Duodenal mucosa (tissue), 2 donors: ENCODE data around the gene KRT76.

ENCODE experiments used
- H3K27ac ChIP-seq: one replicate; pipeline ENCODE4 v1.7.0; 2013; ENCODE audit warnings: low read depth, low read length
- H3K27me3 ChIP-seq, 2 donors: one replicate each; pipeline ENCODE4 v1.7.0; 2013; ENCODE audit warnings: low read length in 2 of 2, control low read depth in 1 of 2; ENCODE audit not compliant: insufficient read depth in 2 of 2, control insufficient read depth in 1 of 2
- H3K36me3 ChIP-seq, 2 donors: one replicate each; pipeline ENCODE4 v1.7.0; 2013; ENCODE audit warnings: low read length in 2 of 2, control low read depth in 1 of 2; ENCODE audit not compliant: insufficient read depth in 2 of 2, control insufficient read depth in 1 of 2
- H3K4me1 ChIP-seq, 2 donors: one replicate each; pipeline ENCODE4 v1.7.0; 2013; ENCODE audit warnings: low read length in 2 of 2, control low read depth in 1 of 2; ENCODE audit not compliant: insufficient read depth in 2 of 2, control insufficient read depth in 1 of 2
- H3K4me3 ChIP-seq, 2 donors: one replicate each; pipeline ENCODE4 v1.7.0; 2013; ENCODE audit warnings: low read length in 2 of 2, low read depth in 1 of 2
- H3K9ac ChIP-seq, 2 donors: one replicate each; pipeline ENCODE4 v1.7.0; 2013; ENCODE audit warnings: low read length in 2 of 2, low read depth in 1 of 2
- H3K9me3 ChIP-seq, 2 donors: one replicate each; pipeline ENCODE4 v1.7.0; 2013; ENCODE audit warnings: low read length in 2 of 2, control low read depth in 1 of 2; ENCODE audit not compliant: control insufficient read depth in 1 of 2

The KRT76 gene

DNA sequence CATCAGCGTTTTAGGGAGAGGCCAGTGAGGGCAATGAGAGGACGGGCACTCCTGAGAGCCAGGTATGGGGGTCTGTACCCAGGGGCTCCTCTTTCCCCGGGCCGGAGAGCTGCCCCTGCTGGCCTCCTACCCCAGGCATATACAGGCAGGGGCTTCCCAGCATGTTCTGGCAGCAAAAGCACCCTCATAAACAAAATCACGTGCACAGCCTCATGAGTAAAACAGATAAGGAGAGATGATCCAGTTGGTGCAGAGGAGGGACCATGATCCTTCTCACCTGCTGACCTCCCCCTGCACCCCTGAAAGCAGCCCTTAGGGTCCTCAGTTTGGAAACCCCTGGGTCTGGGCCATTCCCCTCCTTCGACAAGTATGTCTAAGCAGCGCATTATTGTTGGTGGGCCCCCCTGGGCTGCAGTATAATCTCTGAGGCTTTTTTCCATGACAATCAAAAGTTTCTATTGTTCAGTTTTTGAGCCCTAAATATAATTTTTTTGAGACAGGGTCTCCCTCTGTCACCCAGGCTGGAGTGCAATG is 41.8 kb upstream of the KRT76 start:
- peaks cover 7 to 14% of the 10 kb centered on the region in 2 donors for H3K4me1 ChIP-seq
- no peak overlapping the region for H3K27ac ChIP-seq
- no peak overlapping the region for H3K9ac ChIP-seq
- H3K4me3 ChIP-seq = no peak overlapping the region
- H3K27me3 ChIP-seq = no peaks in the 10 kb centered on the region
- H3K9me3 ChIP-seq = no peaks in the 10 kb centered on the region
- no peaks in the 10 kb centered on the region for H3K36me3 ChIP-seq

DNA sequence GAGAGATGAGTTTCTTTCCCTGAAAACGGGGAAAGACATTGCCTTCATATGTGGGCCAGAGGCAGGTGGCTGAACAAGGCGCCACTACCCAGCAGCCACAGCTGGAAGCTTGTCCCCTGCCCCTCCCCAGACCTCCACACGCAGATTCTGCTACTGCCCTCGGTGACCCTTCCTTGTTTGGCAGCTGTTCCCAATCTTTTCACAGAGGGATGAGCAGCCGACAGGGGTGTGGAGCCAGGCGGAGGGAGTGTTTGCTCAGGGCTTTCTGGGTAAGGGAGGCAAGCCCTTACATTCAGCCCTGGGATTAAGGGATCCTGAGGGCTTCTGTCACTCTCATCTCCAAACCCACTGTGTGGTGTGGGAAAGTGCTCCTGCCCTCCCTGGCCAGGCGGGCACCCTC is 41.2 kb upstream of the KRT76 start:
- Histone ChIP-seq H3K4me3 (no peak overlapping the region), H3K9me3 (no peaks in the 10 kb centered on the region), H3K27ac (no peak overlapping the region), H3K9ac (no peak overlapping the region), H3K36me3 (no peaks in the 10 kb centered on the region), H3K27me3 (no peaks in the 10 kb centered on the region), H3K4me1 (peaks cover 7 to 14% of the 10 kb centered on the region in 2 donors)

DNA sequence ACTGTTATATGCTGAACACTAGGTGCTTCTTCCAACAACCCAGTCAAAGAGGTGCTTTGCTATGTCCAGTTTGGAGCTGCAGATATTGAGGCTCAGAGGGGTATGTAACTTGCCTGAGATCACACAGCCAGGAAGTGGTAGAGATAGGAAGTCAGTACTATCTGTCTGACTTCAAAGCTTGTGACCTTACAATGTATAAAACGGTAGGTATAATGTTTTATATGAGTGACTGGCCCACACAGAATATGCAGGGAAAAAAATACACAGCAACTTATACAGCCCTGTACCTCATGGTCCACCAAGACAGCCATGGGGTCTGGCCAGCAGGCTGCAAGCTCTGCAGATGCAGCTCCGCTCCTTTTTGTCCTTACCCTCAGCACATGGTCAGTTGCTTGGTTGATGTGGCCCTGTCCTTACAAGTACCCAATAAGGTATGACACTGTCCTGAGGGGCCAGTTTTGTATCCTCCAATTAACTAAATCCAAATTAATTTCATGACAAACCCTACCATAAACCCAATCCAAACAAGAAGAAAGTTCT is 40.6 kb upstream of the KRT76 start:
- Histone ChIP-seq H3K27ac (no peak overlapping the region), H3K4me3 (no peak overlapping the region), H3K9ac (no peak overlapping the region), H3K4me1 (peaks cover 7 to 14% of the 10 kb centered on the region in 2 donors), H3K9me3 (no peaks in the 10 kb centered on the region), H3K36me3 (no peaks in the 10 kb centered on the region), H3K27me3 (no peaks in the 10 kb centered on the region)

DNA sequence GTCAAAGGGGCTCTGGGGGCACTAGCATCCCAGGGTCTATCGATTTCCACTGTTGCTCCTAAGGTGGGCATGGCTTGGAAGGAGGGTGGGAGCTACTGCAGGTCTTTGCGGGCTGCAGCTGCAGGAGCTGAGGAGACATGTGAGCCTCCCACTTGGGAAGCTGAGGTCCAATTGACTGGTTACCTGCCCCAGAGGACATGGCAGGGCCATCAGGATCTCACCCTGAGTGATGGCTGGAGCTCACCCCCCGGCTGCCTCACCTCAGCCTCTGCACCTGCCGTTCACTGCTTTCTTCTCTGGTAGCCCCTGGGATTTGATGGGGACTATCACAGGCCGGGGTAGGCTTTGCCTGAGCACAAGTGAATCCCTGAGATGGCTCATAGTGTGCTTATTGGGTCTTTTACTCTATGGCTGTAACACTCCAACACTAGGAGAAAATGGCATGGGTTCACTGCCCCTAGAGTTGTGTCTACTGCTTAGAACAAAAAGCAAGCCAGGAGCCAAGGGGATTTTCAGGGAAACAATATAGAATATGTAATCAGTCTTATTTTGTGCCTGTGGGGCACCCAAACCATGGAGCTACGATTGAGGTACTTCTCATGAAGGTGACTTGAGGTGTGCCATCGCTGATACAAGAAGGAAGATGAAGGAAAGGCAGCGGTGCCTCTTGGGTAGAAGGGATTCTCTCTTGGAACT is 40.0 kb upstream of the KRT76 start:
- H3K36me3 ChIP-seq = no peaks in the 10 kb centered on the region
- no peak overlapping the region for H3K9ac ChIP-seq
- no peak overlapping the region for H3K27ac ChIP-seq
- no peaks in the 10 kb centered on the region for H3K9me3 ChIP-seq
- no peaks in the 10 kb centered on the region for H3K27me3 ChIP-seq
- no peak overlapping the region for H3K4me3 ChIP-seq
- H3K4me1 ChIP-seq = peaks cover 3 to 8% of the 10 kb centered on the region in 2 donors

DNA sequence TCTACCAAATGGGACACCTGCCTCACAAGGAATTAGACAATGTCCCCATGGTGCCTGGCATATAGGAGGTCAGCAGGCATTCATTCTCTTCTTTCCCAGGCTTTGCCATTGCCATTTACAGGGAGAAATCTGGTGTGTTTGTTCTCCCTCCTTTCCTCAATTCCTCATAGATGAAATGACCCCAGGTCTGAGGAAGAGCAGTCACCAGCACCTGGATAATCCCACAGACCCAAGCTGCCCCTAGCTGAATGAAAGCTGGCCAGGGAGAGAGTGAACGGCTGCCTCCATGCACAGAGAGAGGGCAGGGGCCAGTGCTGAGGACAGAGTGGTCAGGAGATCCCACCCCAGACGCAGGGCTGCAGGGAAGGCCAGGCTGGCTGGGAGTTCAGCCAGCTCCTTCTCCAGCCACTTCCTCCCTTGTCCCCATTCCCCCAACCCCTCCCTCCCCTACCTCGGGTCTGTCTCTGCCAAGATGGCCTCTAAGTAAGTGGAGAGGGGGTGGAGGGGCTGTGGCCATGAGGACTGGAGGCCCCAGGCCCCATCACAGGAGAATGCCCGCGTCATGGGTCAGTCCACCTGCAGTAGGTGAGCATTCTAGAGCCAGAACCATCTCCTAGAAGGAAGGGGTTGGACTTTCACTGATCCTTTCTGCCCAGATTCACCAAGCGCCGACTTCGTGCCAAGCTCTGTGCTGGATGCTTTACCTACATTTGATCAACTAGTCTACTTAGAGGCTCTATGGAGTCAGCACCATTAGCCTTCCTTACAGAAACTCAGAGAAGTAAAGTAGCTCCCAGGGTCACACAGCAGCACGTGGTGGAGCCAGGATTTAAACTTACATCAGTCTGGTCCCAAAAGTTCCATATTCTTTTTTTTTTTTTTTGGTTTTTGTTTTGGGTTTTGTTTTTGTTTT is 38.8 kb upstream of the KRT76 start:
- H3K9me3 ChIP-seq = no peaks in the 10 kb centered on the region
- H3K4me3 ChIP-seq = no peak overlapping the region
- H3K27me3 ChIP-seq = no peaks in the 10 kb centered on the region
- H3K27ac ChIP-seq = no peak overlapping the region
- H3K9ac ChIP-seq = no peak overlapping the region
- H3K4me1 ChIP-seq = no peaks in the 10 kb centered on the region
- H3K36me3 ChIP-seq = no peaks in the 10 kb centered on the region

DNA sequence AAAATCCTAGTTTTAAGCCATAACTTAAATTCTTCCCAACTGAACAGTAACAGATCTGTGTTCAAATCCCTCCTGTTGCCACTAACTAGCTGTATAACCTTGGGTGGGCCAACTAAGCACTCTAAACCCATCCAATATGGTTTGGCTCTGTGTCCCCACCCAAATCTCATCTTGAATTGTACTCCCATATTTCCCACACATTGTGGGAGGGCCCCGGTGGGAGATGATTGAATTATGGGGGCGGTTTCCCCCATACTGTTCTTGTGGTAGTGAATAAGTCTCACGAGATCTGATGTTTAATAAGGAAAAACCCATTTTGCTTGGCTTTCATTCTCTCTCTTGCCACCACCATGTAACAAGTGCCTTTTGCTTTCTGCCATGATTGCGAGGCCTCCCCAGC is 38.0 kb upstream of the KRT76 start:
- H3K9ac ChIP-seq = no peak overlapping the region
- H3K27me3 ChIP-seq = no peaks in the 10 kb centered on the region
- H3K4me3 ChIP-seq = no peak overlapping the region
- no peaks in the 10 kb centered on the region for H3K4me1 ChIP-seq
- no peaks in the 10 kb centered on the region for H3K9me3 ChIP-seq
- H3K27ac ChIP-seq = no peak overlapping the region
- no peaks in the 10 kb centered on the region for H3K36me3 ChIP-seq

DNA sequence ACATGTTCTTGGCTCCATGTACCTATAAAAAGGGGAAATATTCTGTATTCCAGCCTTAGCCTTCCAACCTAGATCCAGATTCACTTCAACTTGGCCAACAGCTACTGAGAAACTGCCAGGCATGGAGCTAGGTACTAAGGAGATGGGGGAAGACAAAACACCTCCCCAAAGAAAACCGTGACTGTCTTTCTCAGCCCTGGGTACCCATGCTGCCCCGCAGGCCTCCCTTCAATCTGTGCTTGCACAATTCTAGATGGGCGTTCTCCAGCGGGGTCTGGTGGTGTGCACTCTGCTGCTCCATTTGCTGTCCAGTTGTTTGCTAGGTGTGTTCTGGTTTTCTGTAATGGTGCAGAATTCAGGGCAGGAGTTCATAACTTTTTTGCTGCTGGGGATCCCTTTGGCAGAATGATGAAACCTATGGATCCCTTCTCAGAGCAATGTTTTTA is 37.6 kb upstream of the KRT76 start:
- no peak overlapping the region for H3K9ac ChIP-seq
- no peaks in the 10 kb centered on the region for H3K4me1 ChIP-seq
- H3K9me3 ChIP-seq = no peaks in the 10 kb centered on the region
- H3K36me3 ChIP-seq = no peaks in the 10 kb centered on the region
- no peaks in the 10 kb centered on the region for H3K27me3 ChIP-seq
- no peak overlapping the region for H3K27ac ChIP-seq
- no peak overlapping the region for H3K4me3 ChIP-seq

DNA sequence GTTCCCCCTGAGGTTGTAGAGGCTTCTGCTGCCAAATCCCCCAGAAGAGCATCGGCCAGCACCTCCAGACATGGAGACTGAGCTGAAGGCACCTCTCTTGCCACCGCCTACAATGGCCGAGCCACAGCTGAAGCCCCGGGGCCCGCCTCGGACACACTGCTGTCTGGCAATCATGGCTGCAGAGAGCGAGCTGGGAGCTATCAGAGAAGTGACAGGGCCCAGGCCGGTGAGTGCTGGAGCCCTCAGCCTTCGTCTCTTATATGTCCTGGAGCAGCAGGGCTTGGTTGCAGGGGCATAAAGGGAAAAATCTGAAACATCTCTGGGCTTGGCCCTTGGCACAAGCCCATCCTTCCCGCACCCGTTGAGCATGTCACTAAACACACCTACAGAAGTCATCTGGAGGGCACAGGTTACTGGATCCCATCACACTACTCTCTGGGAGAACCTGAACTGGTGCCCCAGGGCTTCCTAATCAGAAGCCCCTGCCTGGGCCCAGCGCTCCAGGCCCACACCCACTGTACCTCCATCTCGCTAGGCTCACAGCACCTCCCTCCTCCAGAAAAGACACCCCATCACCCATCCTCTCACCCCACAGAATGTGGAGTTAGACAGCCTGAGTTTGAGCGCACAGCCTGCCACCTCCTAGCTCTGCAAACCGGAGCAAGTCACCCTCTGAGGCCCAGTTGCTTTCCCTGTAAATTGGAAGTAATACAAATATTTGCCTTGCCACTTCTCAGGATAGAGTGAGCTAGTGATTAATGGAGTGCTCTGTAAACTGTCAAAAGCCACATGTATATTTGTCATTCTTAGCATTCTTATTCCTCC is 37.0 kb upstream of the KRT76 start, which contains the start of gene KRT4:
Gene KRT4, minus strand, starts transcription at position 232 of the 825 bp plus-strand sequence. Its CDS starts 58 bp downstream, at position 174.
- Histone ChIP-seq H3K36me3 (no peaks in the 10 kb centered on the region), H3K27me3 (no peaks in the 10 kb centered on the region), H3K9ac (no peak within 1 kb of the TSS), H3K4me1 (no peaks in the 10 kb centered on the region), H3K4me3 (no peak within 1 kb of the TSS), H3K9me3 (no peaks in the 10 kb centered on the region), H3K27ac (no peak within 1 kb of the TSS)

DNA sequence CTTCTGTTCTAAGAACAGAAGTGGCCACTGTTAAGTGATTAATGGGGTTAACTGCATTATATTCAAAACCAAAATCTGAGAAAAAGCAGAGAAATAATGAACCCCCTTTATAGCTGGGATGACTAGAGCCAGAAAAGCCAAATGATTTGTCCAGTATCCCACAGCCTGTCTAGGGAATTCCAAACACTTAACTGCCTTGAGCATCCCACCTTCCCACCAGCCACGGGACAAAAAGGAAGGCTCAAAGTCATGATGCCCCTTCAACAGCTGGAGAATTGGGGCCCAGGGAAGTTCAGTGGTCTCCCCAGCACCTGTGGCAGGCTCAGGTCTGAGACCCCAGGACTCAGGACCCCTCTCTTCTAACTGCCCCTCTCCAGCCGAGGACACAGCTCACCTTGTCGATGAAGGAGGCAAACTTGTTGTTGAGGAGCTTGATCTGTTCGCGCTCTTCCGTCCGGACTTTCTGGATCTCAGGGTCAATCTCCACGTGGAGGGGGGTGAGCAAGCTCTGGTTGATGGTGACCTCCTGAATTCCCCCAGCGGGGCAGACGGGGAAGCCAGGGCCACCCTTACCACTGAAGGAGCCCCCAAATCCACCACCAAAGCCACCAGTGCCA is 36.2 kb upstream of the KRT76 start:
- Histone ChIP-seq H3K9ac (no peak overlapping the region), H3K9me3 (no peaks in the 10 kb centered on the region), H3K36me3 (no peaks in the 10 kb centered on the region), H3K4me1 (no peaks in the 10 kb centered on the region), H3K27me3 (peaks cover 0 to 3% of the 10 kb centered on the region in 2 donors), H3K4me3 (no peak overlapping the region), H3K27ac (no peak overlapping the region)
